ENCODE results near the gene RS1. TPM values are rescaled to one million over a fixed set of nuclear protein-coding genes. Genes with fewer than 3 reads are reported as not detected.

RS1 gene
- polyA plus RNA-seq, 10 donors: 0.08 to 0.10 TPM; not detected in 8

DNA sequence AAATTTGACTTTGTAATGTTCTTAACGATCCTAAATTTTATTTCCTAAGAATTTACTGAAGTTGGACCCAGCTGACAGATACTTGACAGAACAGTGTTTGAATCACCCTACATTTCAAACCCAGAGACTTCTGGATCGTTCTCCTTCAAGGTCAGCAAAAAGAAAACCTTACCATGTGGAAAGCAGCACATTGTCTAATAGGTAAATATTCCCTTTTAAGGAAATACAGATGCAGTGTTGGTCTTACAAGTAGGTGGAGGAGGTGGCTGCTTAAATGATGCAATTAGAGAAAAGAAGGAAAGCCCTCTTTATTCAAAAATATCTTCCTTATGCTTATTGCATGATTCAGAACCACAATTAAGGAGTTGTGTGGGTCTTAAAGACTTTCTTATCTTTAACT, 73.5 kb downstream of the RS1 start:
- no peak for DNase-seq

- DNase-seq: no peak
These were observed 75.8 kb downstream of the RS1 start for GRCh38 chrX:18596096-18596495.

DNA sequence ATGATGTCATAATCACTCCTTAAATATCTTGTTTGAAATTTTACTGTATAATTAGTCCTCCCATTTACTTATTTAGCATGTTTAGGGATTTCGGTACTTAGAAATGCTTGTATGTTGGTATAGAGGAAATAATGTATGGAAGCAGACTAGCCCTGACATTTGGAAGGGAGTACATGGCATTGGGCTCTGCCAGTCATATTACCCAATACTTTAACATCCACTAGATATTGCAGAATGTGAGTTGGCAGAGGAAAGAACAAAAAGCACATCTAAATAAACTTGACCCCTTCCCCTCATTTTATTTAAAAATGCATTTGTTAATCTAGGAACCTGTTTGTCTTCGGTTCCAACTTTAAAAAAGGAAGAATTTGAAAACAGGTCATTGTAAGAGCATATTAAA, 77.8 kb downstream of the RS1 start:
- DNase-seq: no peak

DNA sequence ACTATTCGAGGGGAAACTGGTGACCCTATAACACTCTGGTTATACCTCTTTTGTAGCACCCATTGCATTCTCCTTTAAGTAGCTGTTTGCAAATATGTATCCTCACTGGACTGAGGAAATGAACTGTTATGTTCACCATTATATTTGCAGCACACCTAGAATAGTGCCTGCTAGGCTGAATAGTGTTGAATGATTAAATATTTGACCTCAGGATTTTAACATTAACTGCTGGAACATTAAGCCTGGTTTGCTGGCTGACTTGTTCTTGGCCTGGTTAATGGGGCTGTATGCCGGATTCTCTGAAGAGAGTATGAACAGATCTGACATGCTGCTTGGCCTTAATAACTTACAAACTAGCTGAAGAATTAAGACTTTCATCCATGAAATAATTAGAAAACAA, 80.1 kb downstream of the RS1 start:
- no peak for DNase-seq

Other genes starting within 250 kb of the RS1 start
- gene CDKL5, start 246.5 kb downstream of the RS1 start, polyA plus RNA-seq (ENCODE audit: insufficient read length in 10 of 10): 1 to 10 TPM; 4.1 to 7.3 (median 5.1) TPM
- under 1 TPM; 0.42 to 0.92 (median 0.71) TPM for gene PPEF1, start 35.5 kb upstream of the RS1 start, polyA plus RNA-seq (ENCODE audit: insufficient read length in 10 of 10)